ENCODE results near the gene RBM19. TPM values are rescaled to one million over a fixed set of nuclear protein-coding genes. Genes with fewer than 3 reads are reported as not detected.

The RBM19 gene
- total RNA-seq, 1 experiment from 2014 or later, result 61.7 TPM

DNA sequence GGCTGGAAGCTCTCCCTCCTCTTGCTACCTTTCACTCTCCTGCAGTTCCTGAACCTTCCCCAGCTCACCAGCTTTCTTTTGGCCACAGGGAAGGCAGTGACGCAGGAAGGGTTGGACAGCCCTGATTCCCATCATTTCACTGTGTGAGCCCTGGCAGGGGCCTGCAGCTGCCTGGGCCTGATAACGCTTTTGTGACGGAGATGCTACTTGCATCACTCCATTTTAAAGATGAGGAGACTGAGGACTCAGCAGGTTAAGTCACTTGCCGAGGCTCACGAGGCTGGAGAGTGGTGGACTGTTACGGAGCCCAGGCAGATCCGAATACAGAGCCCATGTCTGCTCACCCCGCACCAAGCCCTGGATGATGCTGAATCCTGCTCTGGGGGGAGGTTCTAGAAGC is 145.3 kb downstream of the RBM19 start:
- no peak for ATAC-seq
- H3K36me3 ChIP-seq (ENCODE audit: low read depth, low read length), result 0 out of 2 replicates have a peak, but pooled peaks cover 4% of the 10 kb centered on the region

DNA sequence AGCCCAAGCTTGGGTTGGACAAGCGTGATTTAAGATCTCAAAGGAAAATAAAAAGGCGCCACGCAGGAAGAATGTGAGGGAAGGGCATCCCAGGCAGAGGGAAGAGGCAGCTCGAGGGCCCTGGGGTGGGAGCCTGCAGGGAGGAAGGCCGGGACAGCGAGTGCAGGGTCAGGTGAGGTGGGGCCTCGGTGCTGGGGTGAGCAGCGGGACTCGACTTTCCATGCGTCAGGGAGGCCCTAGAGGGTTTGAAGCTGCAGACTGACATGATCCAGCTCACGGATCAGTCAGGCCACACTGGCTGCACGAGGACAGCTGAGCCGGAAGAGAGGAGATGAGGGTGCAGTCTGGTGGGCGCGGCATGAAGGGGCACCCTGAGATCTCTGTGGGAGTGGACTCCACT is 145.8 kb downstream of the RBM19 start:
- ChIA-PET CTCF (no interaction called here), POLR2A (ENCODE audit: unreplicated experiment) (no interaction called here)
- H3K27ac ChIP-seq (ENCODE audit: low read length), result no peak overlapping the region
- no peak overlapping the region for H3K4me3 ChIP-seq (ENCODE audit: low read length)
- no peaks in the 10 kb centered on the region for H3F3A ChIP-seq (ENCODE audit: low read length, unreplicated experiment)
- H3K27me3 ChIP-seq (ENCODE audit: low read length), result no peaks in the 10 kb centered on the region
- ATAC-seq (no peak), DNase-seq (no peak)
- H4K20me1 ChIP-seq (ENCODE audit: low read length), result no peaks in the 10 kb centered on the region
- intact Hi-C loops (cut with micrococcal nuclease), result no loop called here
- no peaks in the 10 kb centered on the region for H3K4me1 ChIP-seq (ENCODE audit: insufficient read depth, low read length)
- no peaks in the 10 kb centered on the region for H3K9me3 ChIP-seq (ENCODE audit: low read length)
- H3K9ac ChIP-seq (ENCODE audit: low read length), result no peak overlapping the region
- no peaks in the 10 kb centered on the region for H3K79me2 ChIP-seq (ENCODE audit: low read length)
- H3K36me3 ChIP-seq (ENCODE audit: low read depth, low read length), result 0 out of 2 replicates have a peak, but pooled peaks cover 4% of the 10 kb centered on the region
- no peak overlapping the region for H2AFZ ChIP-seq (ENCODE audit: low read length)
- H3K9me2 ChIP-seq (replicated peaks; ENCODE audit: low read length), result no peaks in the 10 kb centered on the region
- BruUV-seq (replicated peaks), result no TSS peak
- no peak overlapping the region for H3K4me2 ChIP-seq (ENCODE audit: low read length)
- TF ChIP-seq EZH2 (IDR thresholded peaks at IDR 0.05; ENCODE audit: low read length, unreplicated experiment) (no peak), EZH2phosphoT487 (IDR thresholded peaks at IDR 0.05; ENCODE audit: borderline replicate concordance, low read length) (no peak)
- TF ChIP-seq, protein P1, sequence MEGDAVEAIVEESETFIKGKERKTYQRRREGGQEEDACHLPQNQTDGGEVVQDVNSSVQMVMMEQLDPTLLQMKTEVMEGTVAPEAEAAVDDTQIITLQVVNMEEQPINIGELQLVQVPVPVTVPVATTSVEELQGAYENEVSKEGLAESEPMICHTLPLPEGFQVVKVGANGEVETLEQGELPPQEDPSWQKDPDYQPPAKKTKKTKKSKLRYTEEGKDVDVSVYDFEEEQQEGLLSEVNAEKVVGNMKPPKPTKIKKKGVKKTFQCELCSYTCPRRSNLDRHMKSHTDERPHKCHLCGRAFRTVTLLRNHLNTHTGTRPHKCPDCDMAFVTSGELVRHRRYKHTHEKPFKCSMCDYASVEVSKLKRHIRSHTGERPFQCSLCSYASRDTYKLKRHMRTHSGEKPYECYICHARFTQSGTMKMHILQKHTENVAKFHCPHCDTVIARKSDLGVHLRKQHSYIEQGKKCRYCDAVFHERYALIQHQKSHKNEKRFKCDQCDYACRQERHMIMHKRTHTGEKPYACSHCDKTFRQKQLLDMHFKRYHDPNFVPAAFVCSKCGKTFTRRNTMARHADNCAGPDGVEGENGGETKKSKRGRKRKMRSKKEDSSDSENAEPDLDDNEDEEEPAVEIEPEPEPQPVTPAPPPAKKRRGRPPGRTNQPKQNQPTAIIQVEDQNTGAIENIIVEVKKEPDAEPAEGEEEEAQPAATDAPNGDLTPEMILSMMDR (conservative IDR thresholded peaks at IDR 0.05; ENCODE audit: low read depth, low read length), result no peak

More for the DNA sequence above, 145.3 kb downstream of the RBM19 start:
- H3K79me2 ChIP-seq (ENCODE audit: low read length), result no peaks in the 10 kb centered on the region
- no peaks in the 10 kb centered on the region for H3K9me3 ChIP-seq (ENCODE audit: low read length)
- TF ChIP-seq EZH2phosphoT487 (IDR thresholded peaks at IDR 0.05; ENCODE audit: borderline replicate concordance, low read length), result no peak
- TF ChIP-seq, protein P1 (conservative IDR thresholded peaks at IDR 0.05; ENCODE audit: low read depth, low read length), result no peak
- no peak for TF ChIP-seq EZH2 (IDR thresholded peaks at IDR 0.05; ENCODE audit: low read length, unreplicated experiment)
- H3K4me2 ChIP-seq (ENCODE audit: low read length), result no peak overlapping the region
- no peak overlapping the region for H3K4me3 ChIP-seq (ENCODE audit: low read length)
- ChIA-PET CTCF (no interaction called here), POLR2A (ENCODE audit: unreplicated experiment) (no interaction called here)
- no peaks in the 10 kb centered on the region for H3K9me2 ChIP-seq (replicated peaks; ENCODE audit: low read length)
- H2AFZ ChIP-seq (ENCODE audit: low read length), result no peak overlapping the region
- no TSS peak for BruUV-seq (replicated peaks)
- no peaks in the 10 kb centered on the region for H4K20me1 ChIP-seq (ENCODE audit: low read length)
- no peak overlapping the region for H3K9ac ChIP-seq (ENCODE audit: low read length)
- DNase-seq, result no peak
- no peaks in the 10 kb centered on the region for H3F3A ChIP-seq (ENCODE audit: low read length, unreplicated experiment)
- intact Hi-C loops (cut with micrococcal nuclease), result no loop called here
- no peak overlapping the region for H3K27ac ChIP-seq (ENCODE audit: low read length)
- no peaks in the 10 kb centered on the region for H3K27me3 ChIP-seq (ENCODE audit: low read length)
- H3K4me1 ChIP-seq (ENCODE audit: insufficient read depth, low read length), result no peaks in the 10 kb centered on the region

DNA sequence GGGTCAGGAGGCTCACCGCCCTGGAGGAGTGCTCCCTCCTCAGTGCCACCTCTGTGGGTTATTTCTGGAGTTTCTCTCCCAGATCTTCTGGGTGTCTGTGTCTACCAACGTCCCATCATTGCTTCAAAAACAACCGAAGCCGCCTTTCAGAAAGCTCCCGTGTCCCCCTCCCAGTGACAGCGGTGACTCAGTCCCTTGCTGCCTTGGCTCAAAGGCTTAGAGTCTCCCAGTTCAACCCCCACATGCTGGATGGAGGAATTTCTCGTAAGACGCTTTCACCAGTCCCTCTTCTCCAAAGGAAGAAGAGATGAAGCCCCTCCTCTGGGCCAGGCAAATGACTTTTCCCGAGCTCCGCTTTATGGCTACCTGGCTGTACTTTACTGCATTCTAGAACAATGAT is 146.6 kb downstream of the RBM19 start:
- Histone ChIP-seq H3K4me3 (ENCODE audit: low read length) (no peak overlapping the region), H4K20me1 (ENCODE audit: low read length) (no peaks in the 10 kb centered on the region), H3K79me2 (ENCODE audit: low read length) (no peaks in the 10 kb centered on the region), H3K9ac (ENCODE audit: low read length) (no peak overlapping the region), H3F3A (ENCODE audit: low read length, unreplicated experiment) (no peaks in the 10 kb centered on the region), H3K36me3 (ENCODE audit: low read depth, low read length) (0 out of 2 replicates have a peak, but pooled peaks cover 4% of the 10 kb centered on the region), H3K4me1 (ENCODE audit: insufficient read depth, low read length) (no peaks in the 10 kb centered on the region), H3K9me3 (ENCODE audit: low read length) (no peaks in the 10 kb centered on the region), H3K27me3 (ENCODE audit: low read length) (no peaks in the 10 kb centered on the region), H3K9me2 (replicated peaks; ENCODE audit: low read length) (no peaks in the 10 kb centered on the region), H2AFZ (ENCODE audit: low read length) (no peak overlapping the region), H3K4me2 (ENCODE audit: low read length) (no peak overlapping the region), H3K27ac (ENCODE audit: low read length) (no peak overlapping the region)
- intact Hi-C loops (cut with micrococcal nuclease), result no loop called here
- ChIA-PET POLR2A (ENCODE audit: unreplicated experiment) (no interaction called here), CTCF (interaction anchor here (1.0 kb wide), 1 partner anchor 358 kb away, joined by 5 read pairs; no protein-coding TSS in a partner anchor)
- DNase-seq (no peak), ATAC-seq (no peak)
- no TSS peak for BruUV-seq (replicated peaks)
- no peak for TF ChIP-seq EZH2phosphoT487 (IDR thresholded peaks at IDR 0.05; ENCODE audit: borderline replicate concordance, low read length)

Measured in PC-3 (cell line).